Ecto neural progenitor cell (in vitro differentiated cells): ENCODE data around the gene SYNGAP1.
"Not testable (repeated sequence)": the region's sequence is repeated elsewhere in the genome, so short reads cannot be mapped to it uniquely, and the experiment has no call there.

Experiments
- DNase-seq: peaks from one replicate; pipeline ENCODE4 v3.0.0-alpha.2; 2018; ENCODE audit warnings: low spot score

The SYNGAP1 gene

DNA sequence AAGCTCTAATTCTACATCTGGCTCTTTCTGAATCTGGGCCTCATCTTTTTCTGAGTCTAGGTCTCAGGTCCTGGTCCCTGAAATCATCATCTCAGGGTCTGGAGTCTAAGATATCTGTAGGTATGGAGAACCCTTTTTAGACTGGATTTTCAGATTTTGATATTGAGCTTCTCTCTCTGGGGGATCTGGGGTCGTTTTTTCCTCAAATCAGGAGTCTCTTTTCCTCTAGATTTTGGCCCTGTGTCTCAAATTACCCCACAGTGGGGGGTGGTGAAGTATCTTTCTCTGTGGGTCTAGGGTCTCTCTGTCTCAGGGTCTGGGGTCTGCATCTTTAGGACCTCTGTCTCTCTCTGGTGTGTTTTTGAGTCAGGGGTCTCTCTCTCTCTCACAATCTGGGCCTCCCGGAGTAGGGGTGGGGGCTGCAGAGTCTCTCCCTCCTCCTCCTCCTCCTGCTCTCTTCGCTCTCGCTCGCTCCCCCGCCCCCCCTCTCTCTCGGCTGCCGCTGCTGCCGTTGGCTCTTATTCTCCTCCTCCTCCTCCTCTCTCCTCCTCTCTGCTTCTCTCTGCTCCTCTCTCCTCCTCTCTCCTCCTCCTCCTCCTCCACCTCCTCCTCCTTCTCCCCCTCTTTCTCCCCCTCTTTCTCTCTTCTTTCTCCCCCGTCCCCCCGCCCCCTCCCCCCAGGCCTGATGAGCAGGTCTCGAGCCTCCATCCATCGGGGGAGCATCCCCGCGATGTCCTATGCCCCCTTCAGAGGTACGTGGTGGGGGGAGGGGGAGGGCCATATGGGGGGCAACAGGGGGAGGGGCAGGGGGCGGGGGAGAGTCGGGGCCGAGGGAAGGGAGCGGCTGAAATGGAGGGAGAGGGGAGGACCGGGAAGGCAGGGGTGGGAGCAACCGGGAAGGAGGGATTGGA lies at the start of gene SYNGAP1:
TSS of gene SYNGAP1 (plus strand) at position 486 of the 911 bp plus-strand sequence. CDS start at position 686, 200 bp downstream.
- peak; percentile 75 for DNase-seq

GRCh38 chr6:33371901-33372300 lies 48.0 kb upstream of the SYNGAP1 start:
- not testable (repeated sequence) for DNase-seq

- no peak for DNase-seq
Measured at GRCh38 chr6:33372526-33373123, 47.2 kb upstream of the SYNGAP1 start.

GRCh38 chr6:33373960-33374910 lies 45.6 kb upstream of the SYNGAP1 start:
- DNase-seq = no peak

DNA sequence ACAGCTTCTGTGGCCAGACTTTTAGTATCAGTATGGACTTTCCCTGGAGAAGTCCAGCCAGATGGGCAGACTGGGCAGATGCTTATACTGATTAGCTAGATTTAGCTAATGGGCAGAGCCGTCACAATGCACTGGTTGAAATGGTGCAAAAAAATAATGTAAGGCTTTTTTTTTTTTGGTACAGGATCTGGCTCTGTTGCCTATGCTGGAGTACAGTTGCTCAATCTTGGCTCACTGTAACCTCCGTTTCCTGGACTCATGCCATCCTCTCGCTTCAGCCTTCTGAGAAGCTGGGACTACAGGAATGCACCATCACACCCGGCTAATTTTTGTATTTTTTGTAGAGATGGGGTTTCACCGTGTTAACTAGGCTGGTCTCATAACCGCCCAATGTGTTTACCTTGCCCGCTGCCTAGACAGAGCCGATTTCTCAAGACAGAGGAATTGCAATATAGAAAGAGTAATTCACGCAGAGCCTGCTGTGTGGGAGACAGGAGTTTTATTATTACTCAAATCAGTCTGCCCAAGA lies 44.7 kb upstream of the SYNGAP1 start:
- no peak for DNase-seq

GRCh38 chr6:33377171-33377570 lies 42.7 kb upstream of the SYNGAP1 start:
- DNase-seq = no peak

- not testable (repeated sequence) for DNase-seq
Measured at GRCh38 chr6:33379184-33379583, 40.7 kb upstream of the SYNGAP1 start.

DNA sequence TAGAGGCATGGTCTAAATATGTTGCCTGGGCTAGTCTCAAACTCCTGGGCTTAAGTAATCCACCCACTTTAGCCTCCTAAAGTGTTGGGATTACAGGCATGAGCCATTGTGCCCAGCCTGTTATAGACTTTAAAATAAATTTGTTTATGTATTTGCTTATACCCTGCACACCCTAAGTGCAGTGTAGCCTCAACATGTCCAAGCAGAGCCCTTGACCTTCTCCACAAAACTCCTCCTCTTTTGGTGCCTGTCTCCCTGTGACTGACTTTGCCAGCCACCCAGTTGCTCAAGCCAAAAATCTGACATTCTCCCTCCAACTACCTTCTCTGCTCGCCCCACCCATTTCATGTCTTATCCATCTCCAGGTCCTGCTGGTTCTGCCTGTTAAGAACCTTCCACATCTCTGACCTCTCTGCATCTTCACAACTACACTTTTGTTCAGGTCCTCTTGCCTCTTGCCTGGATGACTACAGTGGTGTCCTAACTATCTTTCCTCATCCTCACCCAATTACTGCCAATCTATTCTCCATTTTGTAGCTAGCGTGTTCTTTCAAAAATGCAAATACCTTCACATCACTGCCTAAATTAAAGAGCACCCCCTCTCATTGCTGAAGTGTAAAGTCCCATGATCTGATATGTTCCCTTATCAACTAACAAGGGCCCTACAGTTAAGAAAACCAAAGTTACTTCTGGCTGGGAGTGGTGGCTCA lies 39.4 kb upstream of the SYNGAP1 start:
- DNase-seq = no peak

DNA sequence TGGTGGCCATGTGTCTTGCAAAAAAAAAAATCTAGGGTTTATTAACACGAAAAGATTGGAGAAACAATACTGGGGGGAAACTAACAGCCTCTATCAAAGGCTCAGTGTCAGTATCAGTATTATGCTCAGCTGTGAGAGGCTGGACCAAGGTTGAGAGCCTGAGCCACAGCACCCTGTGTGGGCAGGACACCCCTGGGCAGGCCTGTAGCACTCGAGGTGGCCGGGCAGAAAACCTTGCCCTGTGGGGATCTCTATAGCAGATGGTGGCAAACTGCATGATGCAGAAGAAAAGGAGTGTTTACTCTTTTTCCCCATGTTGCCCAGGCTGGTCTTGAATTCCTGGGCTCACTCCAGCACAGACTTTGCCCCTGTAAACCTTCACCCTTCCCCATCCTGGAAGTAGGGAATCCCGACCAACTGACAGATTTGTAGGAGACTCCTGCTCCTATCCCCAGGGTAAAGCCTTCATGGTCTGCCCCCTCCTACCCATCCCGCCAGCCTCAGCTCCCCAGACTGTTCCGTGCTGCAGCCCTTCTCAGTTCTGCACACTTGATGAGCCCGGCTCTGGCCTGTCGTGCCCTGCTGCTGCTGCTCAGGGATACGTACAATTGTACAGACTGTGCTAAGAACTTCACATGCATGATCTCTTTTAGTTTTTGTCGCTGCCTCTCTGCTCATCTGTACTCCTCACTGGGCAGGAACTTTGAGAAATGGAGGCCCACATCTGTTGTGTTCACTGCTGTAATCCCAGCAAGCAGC lies 36.3 kb upstream of the SYNGAP1 start:
- no peak for DNase-seq

DNA sequence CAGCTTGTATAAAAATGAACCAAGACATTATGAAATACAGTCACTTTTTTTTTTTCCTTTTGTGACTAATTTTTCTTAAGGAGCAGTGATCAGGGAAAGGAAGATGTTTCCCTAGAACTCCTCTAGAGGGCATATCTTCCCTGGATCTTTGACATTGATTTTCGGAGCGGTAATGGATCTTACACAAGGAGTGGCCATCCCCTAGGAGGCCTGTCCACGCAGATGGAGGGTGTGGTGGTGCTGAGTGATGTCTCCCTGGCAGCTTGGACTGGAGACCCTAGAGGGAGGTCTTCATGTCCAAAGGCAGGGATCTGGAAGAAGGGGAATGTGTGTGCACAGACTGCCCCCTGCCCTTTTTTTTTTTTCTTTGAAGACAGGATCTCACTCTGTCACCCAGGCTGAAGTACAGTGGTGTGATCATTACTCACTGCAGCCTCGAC lies 35.3 kb upstream of the SYNGAP1 start:
- DNase-seq = no peak

DNA sequence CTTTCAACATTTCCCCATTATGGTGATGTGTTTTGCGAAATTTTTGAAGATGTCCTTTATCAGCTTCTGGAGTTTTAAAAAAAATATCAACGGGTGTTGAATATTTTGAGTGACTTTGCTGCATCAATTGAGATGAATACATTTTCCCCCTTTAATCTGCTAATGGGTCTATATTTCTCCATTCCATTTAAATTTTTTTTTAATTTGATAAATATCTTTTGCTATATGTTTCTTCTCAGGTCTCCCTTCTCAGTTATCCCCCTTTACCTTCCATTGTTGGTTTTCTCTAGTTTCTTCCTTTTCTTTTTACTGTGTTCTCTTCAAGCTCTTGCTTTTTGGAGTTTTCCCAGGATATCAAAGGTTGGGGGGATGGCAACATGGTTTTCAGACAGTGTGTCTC lies 29.7 kb upstream of the SYNGAP1 start:
- DNase-seq = no peak

DNA sequence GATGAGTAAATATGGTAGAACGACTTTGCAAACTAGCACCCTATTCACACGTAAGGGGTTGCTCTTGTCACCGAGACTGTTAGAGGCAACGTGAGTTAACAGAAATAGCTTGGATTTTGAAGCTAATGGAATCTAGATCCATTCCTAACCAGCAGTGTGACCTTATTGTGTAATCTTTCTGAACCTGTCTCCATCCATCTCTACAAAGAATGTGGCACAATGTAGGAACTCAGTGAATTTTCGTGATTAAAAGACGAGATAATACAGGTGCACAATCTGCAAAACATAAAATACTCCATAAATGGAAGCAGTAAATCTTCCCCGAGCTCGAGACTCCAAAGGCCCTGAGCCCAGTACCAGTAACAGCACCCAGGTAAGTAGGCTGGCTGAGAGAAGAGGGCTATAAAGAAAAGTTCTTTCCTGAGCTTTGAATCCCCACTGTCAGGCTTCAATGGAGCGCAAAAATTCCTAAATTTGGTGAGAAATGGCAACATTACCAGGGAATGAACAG lies 29.0 kb upstream of the SYNGAP1 start:
- DNase-seq = no peak

DNA sequence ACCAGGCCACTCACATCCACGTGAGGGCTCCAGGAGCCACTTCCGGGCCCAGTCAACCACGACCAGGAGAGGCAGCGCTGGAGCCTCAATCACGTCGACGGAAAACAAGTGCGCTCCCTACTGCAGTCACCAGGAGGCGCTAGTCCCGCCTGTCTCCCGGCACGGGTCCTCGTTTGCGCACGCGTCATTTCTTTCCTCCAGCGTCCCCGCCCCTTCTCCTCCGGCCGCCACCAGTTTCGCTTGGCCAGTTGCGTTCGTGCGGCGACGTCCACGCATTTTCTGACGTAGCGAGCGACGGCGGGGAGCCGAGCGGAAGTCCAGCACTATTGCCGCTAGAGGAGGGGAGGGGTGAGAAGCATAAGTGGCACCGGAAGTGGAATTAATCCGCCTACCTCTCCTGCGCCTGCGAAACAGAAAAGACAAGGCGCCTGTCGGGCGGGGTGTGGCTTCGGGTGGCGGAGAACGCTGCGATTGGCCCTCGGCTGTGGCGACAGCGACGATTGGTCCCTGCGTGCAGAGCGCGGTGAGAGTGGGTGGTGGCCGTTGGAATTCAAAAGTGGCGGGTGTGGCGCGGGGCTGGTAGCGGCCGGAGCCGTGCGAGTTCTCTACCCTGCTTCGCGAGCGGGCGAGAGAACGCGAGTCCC lies 28.5 kb upstream of the SYNGAP1 start, which contains the start of gene KIFC1:
TSS of gene KIFC1 (plus strand) at position 546 of the 644 bp plus-strand sequence. CDS start 163 bp downstream, outside the sequence.
- DNase-seq = peak; percentile 99

GRCh38 chr6:33391922-33392594 lies 27.8 kb upstream of the SYNGAP1 start:
- DNase-seq = no peak

DNA sequence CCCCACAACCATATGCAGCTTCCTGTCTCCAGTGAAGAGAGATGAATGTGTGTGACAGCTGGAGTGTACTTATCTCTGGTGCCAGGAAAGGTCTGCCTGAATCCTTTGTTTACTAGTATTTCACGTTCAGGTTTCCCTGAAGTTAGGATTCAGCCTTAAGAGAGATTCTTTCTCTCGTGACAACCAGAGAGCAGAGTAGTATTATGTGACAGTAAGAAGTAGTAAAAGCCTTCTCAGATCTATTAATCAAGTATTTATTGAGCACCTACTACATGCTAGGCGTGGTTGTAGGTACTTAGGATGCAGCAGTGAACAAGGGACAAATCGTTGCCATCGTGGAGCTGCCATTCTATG lies 27.3 kb upstream of the SYNGAP1 start:
- no peak for DNase-seq

DNA sequence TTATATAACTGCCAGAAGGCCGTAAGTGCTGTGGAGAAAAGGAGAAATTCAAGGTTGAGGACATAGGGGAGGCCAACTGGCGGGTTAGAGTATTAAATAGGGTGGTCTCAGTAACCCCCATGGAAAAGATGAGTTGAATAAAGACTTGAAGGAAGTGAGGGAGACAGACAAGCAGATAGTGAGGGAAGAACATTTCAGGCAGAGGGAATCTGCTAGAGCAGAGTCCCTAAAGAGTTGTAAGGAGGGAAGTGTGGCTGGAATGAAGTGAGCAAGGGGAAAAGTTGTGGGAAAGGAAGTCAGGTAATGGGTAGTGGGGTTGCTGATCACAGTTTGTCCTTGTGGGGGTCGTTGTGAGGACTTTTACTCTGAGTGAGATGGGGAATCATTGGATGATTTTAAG lies 26.9 kb upstream of the SYNGAP1 start:
- DNase-seq = no peak

DNA sequence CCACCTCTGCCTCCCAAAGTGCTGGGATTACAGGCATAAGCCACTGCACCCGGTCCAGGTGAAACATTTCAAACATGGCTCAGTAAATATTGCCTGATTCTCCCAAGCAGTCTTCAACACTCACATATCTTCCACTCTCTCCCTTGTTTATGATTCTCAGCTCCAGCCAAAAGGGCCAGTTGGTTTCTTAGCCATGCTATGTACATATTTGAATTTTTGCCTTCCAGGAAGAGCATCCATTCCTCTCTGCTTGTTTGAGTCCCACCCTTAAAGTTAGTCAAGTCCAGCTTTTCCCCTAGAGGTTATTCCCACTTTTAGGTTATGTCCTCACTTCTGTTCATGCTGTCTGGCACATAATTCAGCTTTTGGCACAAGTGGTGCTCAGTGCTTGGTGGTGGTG lies 22.3 kb upstream of the SYNGAP1 start:
- DNase-seq = no peak

DNA sequence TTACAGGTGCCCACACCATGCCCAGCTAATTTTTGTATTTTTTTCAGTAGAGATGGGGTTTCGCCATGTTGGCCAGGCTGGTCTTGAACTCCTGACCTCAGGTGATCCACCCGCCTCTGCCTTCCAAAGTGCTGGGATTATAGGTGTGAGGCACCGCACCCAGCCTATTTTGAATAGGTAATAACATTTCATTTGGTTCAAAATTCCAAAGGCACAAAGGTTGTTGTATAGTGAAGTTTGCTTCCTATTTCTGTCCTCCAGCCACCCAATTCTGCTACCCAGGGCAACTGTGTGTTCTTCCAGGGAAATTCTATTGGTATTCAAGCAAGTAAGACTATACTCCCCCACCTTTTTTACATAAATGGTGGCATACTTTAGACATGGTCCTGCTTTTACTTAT lies 21.3 kb upstream of the SYNGAP1 start:
- not testable (repeated sequence) for DNase-seq

DNA sequence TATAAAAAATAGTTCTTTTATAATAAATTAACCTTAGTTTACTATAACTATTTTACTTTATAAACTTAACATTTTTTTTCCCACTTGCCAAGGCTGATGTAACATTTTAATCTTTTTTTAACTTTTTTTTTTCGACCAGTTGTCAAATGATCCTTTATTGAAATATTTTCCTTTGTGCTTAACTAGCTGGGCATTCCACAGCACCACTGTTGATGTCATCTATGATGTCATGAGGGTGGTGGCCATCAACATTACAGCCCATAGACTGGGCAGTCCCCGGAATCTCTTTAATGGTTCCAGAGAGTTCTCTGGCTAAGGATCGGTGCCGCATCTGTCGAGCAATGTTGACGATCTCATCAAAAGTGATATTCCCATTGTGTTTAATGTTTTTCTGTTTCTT lies 20.0 kb upstream of the SYNGAP1 start:
- not testable (repeated sequence) for DNase-seq
